SK-N-MC (cell line): Measurements from ENCODE around the gene TMEM39B.

ENCODE experiments used
- EZH2 ChIP-seq: fragments of 200-600 bp; sonication (generic); IDR thresholded peaks from one replicate; pipeline ENCODE4 v1.6.1; 2017; ENCODE audit warnings: antibody characterized with exemption
- POLR2AphosphoS5 ChIP-seq: IDR thresholded peaks from 2 replicates; pipeline ENCODE4 v1.6.1; 2012; ENCODE audit warnings: mild to moderate bottlenecking, low read depth, low read length, borderline replicate concordance

GRCh38 chr1:32071758-32072621 lies 749 bp upstream of the TMEM39B start:
- TF ChIP-seq POLR2AphosphoS5 (no peak), EZH2 (no peak)
